NCI-H2107 (cell line): Measurements from ENCODE around the gene SHB.

Experiments
- DNase-seq: peaks from one replicate; lab custom pipeline; 2025; lab: John Stamatoyannopoulos, UW

SHB gene

DNA sequence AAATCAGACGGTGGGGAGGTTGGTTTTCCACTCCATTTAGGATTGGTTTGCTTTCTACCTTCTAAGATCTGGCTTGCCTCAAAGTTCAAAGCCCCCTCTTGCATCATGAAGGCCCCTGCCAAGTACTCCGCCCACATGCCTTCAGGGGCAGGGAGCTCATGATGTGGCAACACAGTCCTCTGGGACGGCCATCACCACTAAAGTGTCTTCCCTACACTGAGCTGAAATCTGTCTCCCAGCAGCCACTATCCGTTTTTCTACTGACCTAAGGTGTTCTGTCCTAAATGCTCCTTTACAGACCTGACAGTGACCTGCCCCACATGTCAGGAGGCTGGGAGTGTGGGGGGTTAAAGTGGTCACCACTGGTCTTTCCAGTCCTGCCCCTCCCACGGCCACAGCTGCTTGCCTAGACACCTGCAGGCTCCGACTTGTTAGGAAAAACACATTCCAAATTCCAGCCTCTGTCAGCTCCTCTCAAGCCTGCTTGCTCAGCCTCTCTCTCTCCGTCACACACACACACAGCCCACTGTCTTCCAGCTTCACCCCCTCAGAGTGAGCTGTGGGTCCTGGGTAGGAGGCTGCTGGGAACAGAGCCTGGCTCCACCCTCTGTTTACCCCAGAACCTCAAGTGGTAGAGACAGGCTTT lies 44.9 kb downstream of the SHB start:
- no peak for DNase-seq

DNA sequence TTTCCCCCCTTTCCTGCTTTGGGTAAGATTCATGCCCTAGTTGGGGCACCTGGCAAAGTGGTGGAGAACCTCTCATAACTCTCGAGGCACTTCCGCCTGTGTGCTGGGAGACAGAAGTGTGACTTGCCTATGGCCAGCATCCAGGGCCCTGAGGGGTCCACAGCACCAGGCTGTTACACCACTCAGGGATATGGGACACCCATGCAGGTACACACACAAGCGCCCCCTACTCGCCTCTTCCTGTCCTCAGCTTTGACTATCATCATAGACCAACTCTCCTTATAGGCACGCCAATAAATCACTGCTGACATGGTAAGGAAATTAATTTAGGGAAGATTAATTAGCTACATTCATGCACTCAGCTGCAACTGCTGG lies 45.4 kb downstream of the SHB start:
- no peak for DNase-seq

DNA sequence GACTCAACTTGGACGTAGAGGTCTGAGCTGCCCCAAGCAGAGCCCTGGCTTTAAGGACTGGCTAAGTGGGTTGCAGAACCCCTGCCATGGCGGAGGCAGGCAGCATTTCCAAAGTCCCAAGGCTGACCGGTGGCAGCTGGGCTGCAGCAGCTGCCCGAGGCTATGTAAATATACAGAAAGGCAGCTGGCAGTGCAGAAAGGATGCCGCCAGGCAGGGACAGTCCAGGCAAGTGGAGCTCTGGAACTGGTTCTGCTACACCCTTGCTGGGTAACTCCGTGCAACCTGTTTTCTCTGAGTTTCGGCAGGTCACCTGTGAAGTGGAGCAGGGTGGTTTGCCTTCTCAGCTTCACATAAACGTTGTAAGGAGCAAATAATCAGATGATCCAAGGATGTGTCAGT lies 46.0 kb downstream of the SHB start:
- no peak for DNase-seq

DNA sequence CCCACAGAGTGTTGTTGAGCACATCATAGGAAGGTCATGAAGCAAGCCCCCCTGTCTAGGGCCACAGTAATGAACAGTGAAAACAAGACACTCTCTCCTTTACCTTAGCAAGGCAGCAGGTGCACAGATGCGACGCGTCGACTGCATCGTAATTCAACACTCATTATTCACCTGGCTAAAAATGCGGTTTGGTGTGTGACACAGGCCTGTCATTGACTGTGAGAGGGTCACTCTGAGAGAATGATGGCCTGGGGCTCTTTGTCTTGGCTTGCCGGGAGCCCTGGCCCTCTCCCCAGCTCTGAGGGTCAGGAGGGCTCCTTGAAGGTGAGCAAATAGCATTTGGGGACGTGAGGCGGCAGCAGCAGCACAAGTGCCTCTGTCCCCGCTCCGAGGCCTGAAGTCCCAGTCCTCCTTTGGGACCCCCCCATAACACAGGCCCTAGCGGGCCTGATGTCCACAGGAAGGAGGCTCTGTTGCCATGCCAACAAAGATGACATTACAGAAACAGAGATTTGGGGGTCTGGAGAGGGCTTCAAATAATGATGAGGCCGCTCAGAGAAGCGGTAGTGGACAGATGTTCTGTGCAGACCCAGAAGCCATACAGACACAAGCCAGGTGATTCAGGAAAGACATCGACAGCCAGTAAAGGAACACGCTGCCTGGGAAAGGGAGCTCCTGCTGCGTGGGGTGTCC lies 46.7 kb downstream of the SHB start:
- no peak for DNase-seq

DNA sequence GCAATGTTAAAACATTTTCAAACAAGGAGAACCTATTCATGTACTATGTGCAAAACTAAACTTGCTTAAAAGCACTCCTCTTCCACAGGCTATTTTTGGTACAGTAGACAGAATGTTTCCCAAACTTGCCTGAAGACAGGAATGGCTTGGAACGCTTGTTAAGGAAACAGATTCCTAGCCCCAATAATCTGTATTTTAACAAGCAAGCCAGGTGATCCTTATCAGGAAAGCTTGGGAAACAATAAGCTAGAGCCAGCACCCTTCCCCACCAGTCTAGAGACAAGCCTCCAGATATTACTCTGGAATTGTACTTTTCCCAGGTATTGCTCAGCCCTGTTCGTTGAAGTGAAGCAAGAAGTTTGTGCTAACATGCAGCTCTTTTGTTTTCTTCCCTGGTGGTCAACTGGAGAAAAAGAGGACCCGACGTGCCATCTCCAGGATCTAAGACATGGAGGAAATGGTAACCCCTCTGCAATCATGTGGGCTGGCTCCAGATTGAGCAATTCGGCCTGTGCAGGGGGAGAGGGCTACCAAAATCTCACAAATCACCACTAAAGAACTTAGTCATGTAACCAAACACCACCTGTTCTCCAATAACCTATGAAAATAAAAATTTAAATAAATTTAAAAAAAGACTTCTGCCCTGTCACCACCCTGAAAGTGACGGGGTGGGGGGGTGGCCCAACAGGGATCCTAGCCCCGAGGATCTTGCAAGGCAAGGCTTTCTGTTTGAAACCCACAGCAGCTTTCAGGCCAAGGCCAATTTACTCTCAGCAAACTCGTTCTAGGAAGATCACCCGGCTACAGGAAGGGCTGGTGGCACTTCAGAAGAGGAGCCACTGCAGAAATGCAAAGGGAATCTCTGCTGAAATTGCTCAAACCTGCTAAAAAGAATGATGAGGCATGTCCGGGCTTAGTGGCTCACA lies 48.6 kb downstream of the SHB start:
- no peak for DNase-seq

DNA sequence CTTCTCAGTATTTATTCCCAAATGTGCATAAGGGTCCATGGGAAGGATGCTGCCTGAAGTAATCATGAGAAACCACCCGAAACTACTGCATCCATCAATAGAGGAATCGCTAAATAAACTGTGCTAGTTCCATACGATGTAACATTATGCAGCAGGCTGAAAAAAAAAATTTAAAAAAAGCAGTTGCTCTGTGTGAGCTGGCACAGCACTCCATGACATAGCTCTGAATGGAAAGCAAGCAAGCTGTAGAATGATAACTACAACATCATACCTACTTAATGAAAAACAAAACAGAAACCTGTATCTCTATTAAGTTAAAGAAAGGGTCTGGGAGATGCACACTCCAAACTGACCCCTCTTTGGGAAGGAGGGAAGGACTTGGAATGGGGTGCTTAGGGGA lies 49.3 kb downstream of the SHB start:
- DNase-seq, result no peak

DNA sequence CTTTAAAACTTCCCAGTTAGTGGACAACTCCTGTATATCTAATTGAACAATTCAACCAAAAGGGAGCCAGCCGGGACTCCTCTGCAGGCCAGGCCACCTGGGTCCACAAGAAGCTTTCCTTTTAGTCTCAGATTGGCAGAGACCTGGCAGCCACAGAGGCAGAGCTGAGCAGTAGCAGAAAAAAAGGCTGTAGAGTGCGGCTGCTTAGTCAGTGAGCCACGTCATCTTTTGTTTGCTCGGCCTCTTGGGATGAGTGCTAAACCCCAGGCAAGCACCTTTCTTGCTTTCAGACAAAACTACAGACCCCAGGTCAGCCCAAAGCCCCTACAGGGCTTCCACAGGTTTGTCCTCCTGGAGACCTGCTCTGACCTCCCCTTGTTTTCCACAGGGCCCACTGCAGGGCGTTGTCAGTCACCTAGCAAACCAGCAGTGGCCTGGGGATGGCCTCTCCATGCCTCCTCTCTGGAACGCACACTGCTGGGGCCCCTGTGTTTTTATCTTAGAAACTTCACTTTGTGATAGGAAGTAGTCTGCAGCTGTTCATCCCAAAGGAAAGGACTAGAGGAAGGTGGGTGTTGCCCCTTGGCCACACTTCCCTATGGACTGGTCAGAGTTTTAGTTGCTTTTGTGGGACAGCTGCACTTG lies 49.9 kb downstream of the SHB start:
- peak; percentile 22 for DNase-seq

DNA sequence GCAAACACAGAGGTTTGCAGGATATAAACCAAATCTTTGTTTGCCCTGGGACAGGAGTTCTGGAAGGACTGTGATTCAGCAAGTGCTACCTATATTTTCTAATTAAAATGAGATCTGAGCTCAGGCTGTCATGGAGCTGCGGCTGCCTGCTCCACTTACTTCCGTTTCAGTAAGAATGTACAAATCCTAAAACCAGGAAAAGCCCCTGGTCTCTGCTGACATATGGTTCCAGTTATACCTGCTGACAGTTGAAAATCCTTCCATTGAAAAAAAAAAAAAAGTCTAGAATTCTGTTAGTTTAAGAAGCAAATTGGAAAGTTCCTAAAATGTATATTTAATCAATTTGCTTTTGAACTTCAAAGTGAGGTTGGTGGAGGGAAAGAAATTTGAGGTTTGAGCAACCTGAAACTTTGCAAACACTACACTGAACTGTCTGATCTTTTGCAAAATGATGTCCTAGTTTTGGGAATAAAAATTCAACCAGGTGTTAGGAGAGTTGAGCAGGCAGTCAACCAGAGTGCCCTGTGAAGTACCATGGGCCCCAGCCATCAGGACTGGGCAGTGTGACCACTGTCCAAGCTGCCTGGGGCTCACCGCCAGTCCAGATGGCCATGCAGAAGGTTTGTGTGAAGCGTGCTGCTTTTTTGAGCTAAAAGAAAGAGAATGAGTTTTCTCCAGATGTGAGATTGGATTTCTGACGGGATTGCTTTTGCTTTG lies 50.6 kb downstream of the SHB start:
- no peak for DNase-seq

DNA sequence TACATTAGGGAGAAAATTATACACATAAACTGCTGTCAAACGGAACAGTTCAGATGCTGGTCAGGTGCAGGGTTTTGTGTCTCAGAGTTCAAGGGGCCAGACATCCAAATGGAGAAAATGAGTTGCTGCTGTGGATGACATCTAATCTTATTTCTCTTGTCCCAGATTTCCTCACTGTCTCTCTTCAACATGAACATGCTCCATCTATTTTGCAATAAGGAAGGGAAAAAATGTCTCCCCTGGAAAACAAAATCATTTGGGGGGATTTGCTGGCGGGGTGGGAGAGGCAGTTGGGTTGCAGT lies 51.2 kb downstream of the SHB start:
- no peak for DNase-seq

DNA sequence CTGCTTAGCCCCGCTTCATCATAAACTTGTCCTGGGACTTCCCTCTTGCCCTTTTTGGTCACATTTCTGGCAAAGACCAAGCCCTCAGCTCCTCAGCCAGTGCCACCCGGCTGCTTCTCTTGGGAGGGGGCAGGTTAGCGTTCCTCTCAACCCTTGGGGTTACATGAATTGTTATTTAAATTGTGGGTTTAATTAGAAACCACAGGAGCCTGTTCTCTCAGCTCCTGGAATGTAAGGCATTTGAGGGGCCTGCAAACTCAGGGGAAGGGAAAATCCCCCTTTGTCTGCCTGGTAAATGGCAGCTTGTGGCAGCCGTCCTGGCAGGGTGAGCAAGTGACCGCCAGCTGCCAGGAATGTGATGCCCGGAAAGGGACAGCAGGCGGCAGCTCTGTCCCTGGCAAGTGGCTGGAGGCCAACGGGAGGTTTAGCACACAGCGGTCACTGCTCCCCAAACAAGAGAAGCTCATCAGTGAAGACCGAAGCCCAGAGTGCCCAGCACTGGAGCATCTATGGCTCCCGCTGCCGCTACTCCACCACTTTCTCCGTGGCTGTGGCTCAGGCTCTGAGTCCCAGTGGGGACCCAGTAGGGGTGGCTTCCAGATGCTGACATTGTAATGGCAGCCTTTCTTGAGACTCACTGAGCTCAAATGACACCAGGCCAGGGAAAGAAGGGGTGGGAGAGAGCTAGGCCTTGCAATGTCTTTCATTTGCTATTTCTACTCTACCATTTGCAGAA lies 51.7 kb downstream of the SHB start:
- DNase-seq, result no peak

DNA sequence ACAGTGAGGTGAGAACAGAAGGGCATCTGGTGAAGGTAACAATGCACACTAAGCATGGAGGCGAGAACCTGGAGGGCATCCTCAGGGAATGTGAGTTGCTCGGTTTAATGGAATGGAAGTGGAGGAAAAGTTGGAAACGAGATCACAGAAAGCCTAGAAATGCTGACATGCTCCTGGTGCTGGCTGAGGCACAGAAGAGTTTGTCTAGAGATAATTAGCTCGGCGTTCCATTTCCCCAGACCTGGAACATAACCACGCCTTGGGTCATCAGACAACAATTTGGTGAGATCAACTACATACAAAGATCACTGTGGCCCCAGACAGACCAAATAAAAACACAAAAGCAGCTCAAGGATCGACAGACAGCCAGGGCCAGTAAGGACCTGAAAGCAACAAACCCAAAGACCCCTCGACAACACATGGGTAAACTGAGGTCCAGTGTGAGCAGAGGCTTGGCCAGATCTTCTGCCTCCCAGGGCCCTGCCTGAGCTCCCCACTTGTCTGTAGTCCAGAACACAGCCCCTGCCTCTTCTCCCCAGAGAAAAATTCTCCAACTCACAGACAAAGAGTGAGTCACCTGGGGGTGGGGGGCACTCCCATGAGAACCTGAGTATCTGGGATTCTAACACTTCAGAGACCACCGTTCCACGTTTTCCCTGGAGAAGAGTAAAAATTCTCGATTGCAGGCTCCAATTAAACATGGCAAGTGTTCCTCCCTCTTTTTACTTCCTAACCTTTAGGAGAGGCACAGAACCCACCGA lies 52.5 kb downstream of the SHB start:
- no peak for DNase-seq

DNA sequence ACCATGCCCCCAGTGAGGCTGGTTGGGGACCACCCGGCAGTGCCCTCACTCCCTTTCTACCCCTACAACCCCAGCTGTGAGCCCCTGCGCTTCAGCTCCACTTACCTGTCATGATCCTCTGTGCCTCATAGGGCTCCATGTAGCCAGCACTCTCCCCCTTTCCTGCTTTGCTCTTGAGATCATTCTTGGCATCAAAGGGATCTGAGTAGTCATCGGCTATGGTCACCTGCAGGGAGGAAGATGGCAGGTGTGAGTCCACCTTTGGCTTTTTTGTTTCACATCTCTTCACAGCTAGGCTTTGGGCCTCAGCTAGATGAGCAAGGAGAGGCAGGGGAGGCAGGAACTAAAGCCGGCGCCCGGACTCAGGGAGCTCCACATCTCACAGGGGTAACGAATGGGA lies 53.1 kb downstream of the SHB start:
- no peak for DNase-seq

DNA sequence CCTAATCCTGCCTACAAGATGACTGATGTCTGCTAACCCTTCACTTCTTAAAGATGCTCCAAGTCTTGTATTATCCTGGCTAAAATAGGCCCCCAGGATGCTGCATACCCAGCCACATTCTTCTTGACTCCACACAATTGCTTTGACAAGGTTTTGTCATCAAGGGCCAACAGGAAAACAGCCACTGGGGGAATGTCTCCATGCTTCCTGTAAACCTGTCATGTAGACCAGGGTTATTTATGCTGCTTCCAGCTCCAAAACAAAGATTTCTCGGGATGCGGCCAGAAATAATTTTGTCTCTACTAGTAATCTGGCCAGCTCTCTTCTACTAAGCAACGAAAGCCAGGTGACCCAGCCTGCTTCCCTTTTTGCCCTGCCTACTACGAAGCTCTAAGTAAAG lies 53.8 kb downstream of the SHB start:
- DNase-seq, result no peak

DNA sequence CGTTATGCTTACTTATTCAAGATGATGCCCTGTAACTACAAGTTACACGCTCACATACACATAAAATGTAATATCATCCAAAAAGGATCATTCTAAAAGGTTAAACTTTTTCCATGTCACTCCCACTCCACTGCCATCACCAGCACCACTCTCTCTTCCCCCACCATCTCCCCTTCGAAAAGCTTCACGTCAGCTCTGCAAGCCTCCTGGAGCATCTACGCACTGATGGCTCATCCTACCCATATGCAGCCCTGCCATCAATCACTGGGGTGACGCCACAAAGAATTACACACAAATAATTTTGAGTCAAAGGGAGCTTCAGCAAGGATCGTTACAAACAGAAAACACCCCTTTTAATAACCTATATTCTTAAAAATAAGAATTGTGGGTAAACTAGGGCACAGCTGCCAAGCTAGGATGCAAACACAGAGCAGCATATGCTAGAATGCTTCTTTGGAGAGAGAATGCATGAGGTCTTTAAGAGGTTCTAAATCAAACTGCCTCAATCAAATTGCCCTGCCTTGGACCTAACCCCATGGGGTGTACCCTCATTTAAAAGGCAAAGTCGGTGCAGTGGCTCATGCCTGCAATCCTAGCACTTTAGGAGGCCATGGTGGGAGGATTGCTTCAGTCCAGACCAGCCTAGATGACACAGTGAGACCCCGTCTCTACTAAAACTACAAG lies 56.1 kb downstream of the SHB start:
- no peak for DNase-seq

DNA sequence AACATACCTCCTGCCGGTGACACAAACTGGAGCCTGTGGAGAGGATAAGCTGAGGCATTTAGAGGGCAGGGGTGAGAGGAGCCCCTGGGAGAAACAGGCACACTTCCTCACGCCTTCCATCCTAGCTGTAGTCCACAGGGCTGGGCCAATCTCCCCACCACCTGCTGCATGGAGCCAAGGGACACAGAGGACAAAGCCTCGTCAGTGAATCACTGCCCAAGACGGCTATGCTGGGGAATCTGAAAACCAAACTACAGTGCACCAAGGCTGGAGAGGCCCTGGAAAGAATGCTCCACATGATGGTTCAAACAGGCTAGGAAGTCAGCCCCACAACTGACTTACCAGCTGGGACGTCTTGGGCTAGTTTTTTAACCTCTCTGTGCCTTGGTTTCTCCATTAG lies 57.0 kb downstream of the SHB start:
- DNase-seq, result no peak

DNA sequence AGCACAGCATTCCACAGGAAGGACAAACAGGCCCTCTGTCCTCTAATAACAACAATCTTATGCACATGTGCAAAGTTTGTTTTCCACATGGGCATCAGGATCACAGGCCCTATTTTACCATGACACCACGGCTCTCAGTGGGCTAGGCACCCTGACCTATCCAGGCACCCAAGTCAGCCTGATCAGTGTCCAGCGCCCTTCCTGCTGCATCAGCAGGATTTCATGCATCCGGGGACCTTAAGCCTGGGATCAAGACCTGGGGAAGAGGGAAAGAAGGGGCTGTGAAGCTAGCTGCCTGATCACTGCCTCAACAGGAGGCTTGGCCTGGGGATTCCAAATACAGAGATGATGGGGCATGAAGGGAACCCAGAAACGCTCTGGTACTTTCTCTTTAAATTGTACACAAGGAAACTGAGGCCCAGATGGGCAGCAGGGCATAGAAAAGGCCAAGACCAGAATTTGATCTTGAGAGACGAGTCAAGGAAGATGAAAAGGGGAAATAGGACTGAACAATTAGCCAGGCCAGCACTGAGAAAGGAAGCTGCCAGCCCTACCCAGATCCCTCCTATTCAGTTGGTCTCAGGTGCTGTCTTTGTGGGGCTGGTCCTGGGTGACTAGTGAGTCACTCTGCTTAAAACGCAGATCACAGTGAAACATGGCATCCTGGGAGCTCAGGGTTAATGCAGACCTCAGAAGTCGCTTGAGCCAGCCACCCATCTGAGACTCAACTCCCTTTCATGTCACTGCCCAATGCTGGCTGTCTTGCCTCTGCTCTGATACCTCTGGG lies 57.9 kb downstream of the SHB start:
- no peak for DNase-seq

DNA sequence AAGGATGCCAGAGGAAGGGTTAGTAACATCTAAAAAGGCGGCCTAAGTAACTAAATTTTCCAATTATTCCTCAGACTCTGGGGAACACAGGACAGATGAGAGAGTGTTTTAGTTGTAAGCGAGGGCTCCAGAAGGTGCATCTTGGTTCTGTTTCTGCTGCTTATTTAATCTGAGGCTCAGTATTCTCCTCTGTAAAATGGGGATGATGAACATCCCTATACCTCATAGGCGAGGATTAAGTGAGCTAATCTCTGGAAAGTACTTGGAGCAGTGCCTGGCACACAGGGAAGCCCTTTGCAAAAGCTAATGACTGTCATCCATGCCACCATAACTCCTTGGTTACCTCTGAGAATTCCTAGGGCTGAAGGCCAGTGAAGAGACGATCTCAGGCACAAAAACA lies 59.0 kb downstream of the SHB start:
- DNase-seq, result no peak

DNA sequence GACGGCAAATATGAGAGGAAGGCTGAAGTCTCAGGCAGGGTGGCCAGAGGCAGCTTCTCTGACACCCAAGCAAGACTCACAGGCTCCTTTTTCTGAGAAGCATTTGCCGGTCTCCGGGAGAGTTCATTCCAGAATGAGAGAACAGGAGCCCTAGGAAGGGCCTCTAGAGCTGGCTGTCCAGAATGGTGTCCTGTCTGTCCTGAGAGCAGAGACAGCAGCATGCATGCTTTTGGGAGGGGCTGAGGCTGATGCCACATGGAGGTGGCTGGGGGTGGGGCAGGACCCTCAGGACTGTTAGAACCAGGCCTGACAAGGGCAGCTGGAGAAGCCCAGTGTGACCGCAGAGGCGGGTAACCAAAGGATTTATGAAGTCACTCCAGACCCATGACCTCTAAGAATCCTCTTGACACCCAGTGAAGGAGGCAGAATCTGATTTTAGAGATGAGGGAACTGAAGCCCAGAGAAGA lies 60.0 kb downstream of the SHB start:
- no peak for DNase-seq
